Right lobe of liver (tissue), 4 donors: Measurements from ENCODE around the gene FANCC.

Experiments
- POLR2A ChIP-seq: fragments of 450-650 bp; IDR thresholded peaks from one replicate; pipeline ENCODE4 v1.6.1; 2017; ENCODE audit warnings: antibody characterized with exemption, mild to moderate bottlenecking
- TF ChIP-seq, protein P1 (sequence below), 4 donors: fragments of 200-600 bp in 3 of 4; fragments of 450-650 bp in 1 of 4; IDR thresholded peaks; one replicate each; pipeline versions ENCODE4 v1.5.1 to v1.8.0; 2016 to 2022; ENCODE audit warnings: antibody characterized with exemption in 4 of 4, mild to moderate bottlenecking in 2 of 4
- donor health status: DM: no; HTN: no; CAD: no.
- donor health status: DM: no; HTN: no; CAD: no.
- donor health status: DM: no; HTN: yes; CAD: no.

- TF ChIP-seq, protein P1, sequence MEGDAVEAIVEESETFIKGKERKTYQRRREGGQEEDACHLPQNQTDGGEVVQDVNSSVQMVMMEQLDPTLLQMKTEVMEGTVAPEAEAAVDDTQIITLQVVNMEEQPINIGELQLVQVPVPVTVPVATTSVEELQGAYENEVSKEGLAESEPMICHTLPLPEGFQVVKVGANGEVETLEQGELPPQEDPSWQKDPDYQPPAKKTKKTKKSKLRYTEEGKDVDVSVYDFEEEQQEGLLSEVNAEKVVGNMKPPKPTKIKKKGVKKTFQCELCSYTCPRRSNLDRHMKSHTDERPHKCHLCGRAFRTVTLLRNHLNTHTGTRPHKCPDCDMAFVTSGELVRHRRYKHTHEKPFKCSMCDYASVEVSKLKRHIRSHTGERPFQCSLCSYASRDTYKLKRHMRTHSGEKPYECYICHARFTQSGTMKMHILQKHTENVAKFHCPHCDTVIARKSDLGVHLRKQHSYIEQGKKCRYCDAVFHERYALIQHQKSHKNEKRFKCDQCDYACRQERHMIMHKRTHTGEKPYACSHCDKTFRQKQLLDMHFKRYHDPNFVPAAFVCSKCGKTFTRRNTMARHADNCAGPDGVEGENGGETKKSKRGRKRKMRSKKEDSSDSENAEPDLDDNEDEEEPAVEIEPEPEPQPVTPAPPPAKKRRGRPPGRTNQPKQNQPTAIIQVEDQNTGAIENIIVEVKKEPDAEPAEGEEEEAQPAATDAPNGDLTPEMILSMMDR (IDR thresholded peaks at IDR 0.05), result no peak
- TF ChIP-seq POLR2A, result no peak
Observed at GRCh38 chr9:95357316-95357715, 39.8 kb upstream of the FANCC start.
